PC-9 (cell line): ENCODE measurements around the gene ANGPTL3.

ENCODE experiments used
- CTCF ChIP-seq: fragments of 200-600 bp; sonication (generic); conservative IDR thresholded peaks from 2 replicates; pipeline ENCODE4 v1.6.1; 2017; ENCODE audit warnings: mixed run types, antibody characterized with exemption, mild to moderate bottlenecking, moderate library complexity
- EZH2 ChIP-seq: fragments of 200-600 bp; sonication (generic); IDR thresholded peaks from 2 replicates; pipeline ENCODE4 v1.8.0; 2017; ENCODE audit warnings: antibody characterized with exemption, low read depth

- no peak for TF ChIP-seq CTCF
- no peak for TF ChIP-seq EZH2
Observed at GRCh38 chr1:62593825-62594394, 3.4 kb upstream of the ANGPTL3 start.
